Stimulated activated CD4-positive, alpha-beta T cell treated with anti-CD3 and anti-CD28 coated beads, Interleukin-2, amount 100 ng/mL, for 4 hours (primary cell): Measurements from ENCODE around the gene CAAP1.
"Not testable (repeated sequence)": the region's sequence is repeated elsewhere in the genome, so short reads cannot be mapped to it uniquely, and the experiment has no call there.

Experiments
- DNase-seq: peaks from one replicate; pipeline ENCODE4 v3.0.0-alpha.2; 2020; ENCODE audit warnings: low read depth

CAAP1 gene

GRCh38 chr9:26892251-26893029, at the start of gene CAAP1:
CAAP1 (minus strand) TSS chr9:26892802; CDS start chr9:26892715, 87 bp downstream.
- DNase-seq: peak; percentile 92

- DNase-seq: no peak
Observed at GRCh38 chr9:26940779-26941178, 48.2 kb upstream of the CAAP1 start.

- no peak for DNase-seq
Observed at GRCh38 chr9:26939955-26940711, 47.5 kb upstream of the CAAP1 start.

DNA sequence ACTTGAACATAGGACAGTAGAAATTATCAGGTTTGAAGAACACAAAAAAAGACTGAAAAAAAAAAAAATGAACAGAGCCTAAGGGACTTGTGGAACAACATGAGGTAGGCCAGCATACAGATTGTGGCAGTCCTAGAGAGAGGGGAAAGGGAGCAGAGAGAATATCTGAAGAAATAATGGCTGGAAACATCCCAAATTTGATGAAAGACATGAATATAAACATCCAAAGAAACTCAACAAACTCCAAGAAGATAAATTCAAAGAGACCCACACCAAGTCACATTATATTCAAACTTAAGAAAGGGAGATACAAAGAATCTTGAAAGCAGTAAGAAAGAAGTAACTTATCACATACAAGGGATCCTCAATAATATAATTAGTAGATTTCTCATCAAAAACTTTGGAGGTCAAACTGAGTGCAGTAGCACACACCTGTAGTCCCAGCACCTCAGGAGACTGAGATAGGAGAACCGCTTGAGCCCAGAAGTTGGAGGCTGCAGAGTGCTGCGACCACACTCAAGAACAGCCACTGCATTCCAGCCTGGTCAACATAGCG, 45.3 kb upstream of the CAAP1 start:
- no peak for DNase-seq

DNA sequence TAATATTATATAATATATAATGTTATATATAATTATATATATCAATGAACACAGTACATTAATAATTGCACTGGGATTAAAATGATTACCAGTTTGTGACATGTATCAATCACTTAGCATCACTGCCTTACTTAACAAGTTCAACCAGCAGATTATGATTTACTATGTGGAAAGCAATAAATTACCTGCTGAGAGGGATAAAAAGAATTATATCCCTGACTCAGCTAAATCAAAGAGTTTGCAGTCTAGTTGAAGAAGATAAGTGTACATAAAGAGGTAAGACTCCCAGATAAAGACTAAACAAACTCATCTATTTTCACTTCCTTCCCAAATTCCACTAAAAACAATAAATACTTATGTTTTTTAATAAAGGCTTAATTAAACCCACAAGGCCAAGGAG, 43.2 kb upstream of the CAAP1 start:
- DNase-seq: no peak

DNA sequence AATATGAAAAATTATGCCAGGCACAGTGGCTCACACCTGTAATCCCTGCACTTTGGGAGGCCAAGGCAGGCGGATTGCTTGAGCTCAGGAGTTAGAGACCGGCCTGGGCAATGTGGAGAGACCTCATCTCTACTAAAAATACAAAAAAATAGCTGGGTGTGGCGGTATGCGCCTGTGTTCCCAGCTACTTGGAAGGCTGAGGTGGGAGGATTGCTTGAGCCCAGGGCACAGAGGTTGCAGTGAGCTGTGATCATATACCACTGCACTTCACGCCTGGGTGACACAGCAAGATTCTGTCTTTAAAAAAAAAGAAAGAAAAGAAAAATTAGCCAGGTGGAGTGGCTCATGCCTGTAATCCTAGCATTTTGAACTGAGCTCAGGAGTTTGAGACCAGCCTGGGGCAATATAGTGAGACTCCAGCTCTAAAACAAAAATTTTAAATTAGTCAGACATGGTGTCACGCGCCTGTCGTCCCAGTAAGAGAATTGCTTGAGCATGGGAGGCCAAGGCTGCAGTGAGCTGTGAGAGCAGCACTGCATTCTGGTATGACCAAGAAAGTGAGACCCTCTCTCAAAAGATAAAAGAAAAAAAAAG, 36.4 kb upstream of the CAAP1 start:
- DNase-seq: no peak

GRCh38 chr9:26925609-26926008, 33.0 kb upstream of the CAAP1 start:
- DNase-seq: no peak

DNA sequence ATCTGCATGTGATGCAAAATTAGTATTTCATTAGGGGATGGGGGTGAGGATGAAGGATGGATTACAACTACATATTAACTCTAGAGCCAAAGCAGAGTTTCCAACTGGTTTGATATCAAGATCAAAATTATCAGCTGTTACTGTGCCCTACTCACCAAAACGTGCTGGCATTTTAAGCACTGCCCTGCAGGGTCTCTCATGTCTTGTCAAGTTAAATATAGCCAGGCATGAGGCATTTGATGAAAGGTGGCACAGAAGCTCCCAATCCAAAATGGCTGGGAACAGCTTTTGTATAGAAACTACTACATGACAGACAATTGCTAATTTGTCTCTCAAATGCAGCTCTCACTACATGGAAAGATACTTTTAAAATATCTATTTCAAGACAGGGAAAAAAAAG, 27.1 kb upstream of the CAAP1 start:
- no peak for DNase-seq

- DNase-seq: no peak
Observed at GRCh38 chr9:26913138-26913668, 20.6 kb upstream of the CAAP1 start.

GRCh38 chr9:26904671-26905070, 12.1 kb upstream of the CAAP1 start:
- no peak for DNase-seq

DNA sequence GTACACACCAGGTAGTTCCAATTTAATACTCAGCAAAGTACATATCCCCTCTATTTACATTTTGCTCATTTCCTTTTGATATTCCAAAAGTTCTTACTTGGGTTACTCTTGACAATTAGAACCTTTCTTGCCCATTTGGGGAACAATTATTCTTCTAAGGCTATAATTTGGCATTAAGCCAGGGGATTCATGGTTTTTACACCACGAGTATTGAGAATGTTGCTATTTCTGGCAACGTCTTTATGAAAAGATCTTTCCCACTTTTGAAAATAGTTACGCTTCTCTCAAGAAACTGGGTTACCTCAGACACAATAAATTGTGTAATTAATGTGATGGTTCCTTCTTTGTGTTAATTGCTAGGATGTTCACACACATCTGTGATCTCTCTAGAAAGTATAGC, 11.5 kb upstream of the CAAP1 start:
- DNase-seq: no peak

- DNase-seq: no peak
Observed at GRCh38 chr9:26893030-26893676, 551 bp upstream of the CAAP1 start.

DNA sequence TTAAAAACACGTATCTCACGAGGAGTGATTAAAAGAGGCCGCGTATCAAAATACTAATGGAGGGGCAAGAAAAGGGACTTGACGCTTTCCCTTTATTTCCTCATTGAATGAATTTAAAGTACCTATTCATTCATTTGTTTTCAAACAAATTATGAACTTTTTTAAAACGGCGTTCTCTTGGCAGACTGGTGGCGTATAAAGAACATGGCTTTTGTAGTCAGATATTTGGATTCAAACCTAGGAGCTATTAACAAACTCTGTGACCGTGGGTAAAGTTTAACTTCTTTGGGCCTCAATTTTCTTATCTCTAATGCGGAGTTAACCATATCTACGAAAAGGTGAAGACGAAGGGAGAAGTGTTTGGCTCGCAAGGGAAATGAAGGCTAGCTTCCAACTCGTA, 876 bp downstream of the CAAP1 start:
- no peak for DNase-seq

DNA sequence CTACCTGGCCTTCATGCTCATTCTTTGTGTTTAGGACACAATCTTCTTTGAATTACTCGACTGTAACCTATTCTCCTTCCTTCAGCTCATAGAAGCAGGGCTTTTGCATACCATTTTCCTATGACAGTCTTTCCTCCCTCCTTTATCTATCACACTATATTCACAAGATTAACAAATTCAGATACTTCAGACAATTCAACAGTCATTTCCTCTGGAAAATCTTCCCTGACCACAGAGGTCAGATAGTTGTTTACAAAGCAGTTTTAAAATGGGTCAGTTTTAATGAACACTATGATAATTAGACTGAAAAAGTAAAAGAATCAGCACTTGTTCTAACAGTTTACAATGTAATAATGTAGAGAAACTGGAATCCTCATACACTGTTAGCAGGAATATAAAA, 4.3 kb downstream of the CAAP1 start:
- no peak for DNase-seq

DNA sequence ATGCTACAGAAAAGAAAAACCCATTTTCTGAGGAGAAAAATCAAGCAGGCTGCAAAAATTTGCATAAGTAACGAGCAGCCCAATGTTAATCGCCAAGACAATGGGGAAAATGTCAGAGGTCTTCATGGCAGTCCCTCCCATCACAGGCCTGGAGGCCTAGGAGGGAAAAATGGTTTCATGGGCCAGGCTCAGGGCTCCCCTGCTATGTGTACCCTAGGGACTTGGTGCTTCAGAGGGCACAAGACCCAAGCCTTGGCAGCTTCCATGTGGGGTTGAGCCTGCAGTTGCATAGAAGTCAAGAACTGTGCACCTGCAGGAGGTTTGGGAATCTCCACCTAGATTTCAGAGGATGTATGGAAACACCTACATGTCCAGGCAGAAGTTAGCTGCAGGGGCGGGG, 10.4 kb downstream of the CAAP1 start:
- no peak for DNase-seq

DNA sequence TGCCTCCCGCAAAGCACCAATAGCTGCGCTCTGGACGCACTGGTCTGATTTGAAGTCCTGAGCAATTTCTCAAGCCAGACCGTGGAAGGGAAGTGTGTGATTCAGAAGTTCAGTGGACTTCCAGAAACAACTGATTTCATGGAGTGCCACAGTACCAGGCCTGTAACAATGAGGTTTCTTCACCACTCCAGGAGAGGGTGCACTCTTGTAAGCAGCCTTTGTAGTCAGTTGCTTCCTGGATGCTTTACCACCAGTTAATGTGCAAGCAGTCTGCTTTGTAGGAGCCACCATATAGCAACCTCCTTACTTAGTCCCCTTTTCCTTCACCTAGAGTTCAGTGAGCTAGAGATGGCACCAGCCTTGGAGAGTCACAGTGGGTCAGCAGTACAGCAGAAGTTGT, 12.3 kb downstream of the CAAP1 start:
- no peak for DNase-seq

- DNase-seq: not testable (repeated sequence)
Observed at GRCh38 chr9:26875155-26875554, 17.4 kb downstream of the CAAP1 start.

DNA sequence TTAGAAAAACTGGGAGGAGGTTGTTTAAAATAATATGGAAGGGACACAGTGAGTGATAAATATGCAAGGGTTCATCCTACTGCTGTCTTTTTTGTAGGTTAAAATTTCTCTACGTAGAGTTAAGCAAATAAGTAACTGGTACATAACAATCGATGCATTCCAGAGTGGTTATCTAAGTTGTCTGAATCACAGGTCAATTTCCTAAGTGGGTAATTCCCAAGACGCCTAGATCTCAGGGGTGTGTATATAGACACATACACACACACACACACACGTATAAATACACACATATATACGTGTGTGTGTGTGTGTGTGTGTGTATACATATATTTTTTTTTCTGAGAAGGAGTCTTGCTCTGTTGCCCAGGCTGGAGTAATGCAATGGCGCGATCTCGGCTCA, 22.3 kb downstream of the CAAP1 start:
- no peak for DNase-seq

GRCh38 chr9:26863074-26863473, 29.5 kb downstream of the CAAP1 start:
- DNase-seq: no peak

- no peak for DNase-seq
Observed at GRCh38 chr9:26856413-26857032, 36.1 kb downstream of the CAAP1 start.

- DNase-seq: no peak
Observed at GRCh38 chr9:26850995-26851394, 41.6 kb downstream of the CAAP1 start.

- no peak for DNase-seq
Observed at GRCh38 chr9:26833792-26834191, 58.8 kb downstream of the CAAP1 start.
